IPS-15b (cell line): ENCODE data around the gene RHOH.

Source experiments
- H3K27me3 ChIP-seq: one replicate; pipeline ENCODE4 v1.6.1; 2013; ENCODE audit warnings: low read length; ENCODE audit not compliant: control insufficient read depth, insufficient read depth
- H3K36me3 ChIP-seq: one replicate; pipeline ENCODE4 v1.6.1; 2013; ENCODE audit warnings: low read length; ENCODE audit not compliant: control insufficient read depth, insufficient read depth
- H3K4me1 ChIP-seq: one replicate; pipeline ENCODE4 v1.6.1; 2013; ENCODE audit warnings: mild to moderate bottlenecking, low read length; ENCODE audit not compliant: control insufficient read depth, insufficient read depth
- H3K4me3 ChIP-seq: one replicate; pipeline ENCODE4 v1.5.1; 2013; ENCODE audit warnings: low read depth, low read length
- H3K9ac ChIP-seq: one replicate; pipeline ENCODE4 v1.6.1; 2013; ENCODE audit warnings: low read depth, mild to moderate bottlenecking, low read length
- H3K9me3 ChIP-seq: one replicate; pipeline ENCODE4 v1.6.1; 2013; ENCODE audit warnings: mild to moderate bottlenecking, low read length; ENCODE audit not compliant: control insufficient read depth, insufficient read depth

RHOH gene

GRCh38 chr4:40246011-40246900, 49.4 kb downstream of the RHOH start:
- H3K9me3 ChIP-seq = no peaks in the 10 kb centered on the region
- H3K36me3 ChIP-seq = no peaks in the 10 kb centered on the region
- no peaks in the 10 kb centered on the region for H3K27me3 ChIP-seq
- H3K4me1 ChIP-seq = no peaks in the 10 kb centered on the region
- no peak overlapping the region for H3K4me3 ChIP-seq
- H3K9ac ChIP-seq = no peak overlapping the region

- Histone ChIP-seq H3K36me3 (no peaks in the 10 kb centered on the region), H3K4me3 (no peak overlapping the region), H3K4me1 (no peaks in the 10 kb centered on the region), H3K27me3 (no peaks in the 10 kb centered on the region), H3K9me3 (no peaks in the 10 kb centered on the region), H3K9ac (no peak overlapping the region)
Measured at GRCh38 chr4:40246938-40247337, 50.1 kb downstream of the RHOH start.

- H3K36me3 ChIP-seq = no peaks in the 10 kb centered on the region
- no peaks in the 10 kb centered on the region for H3K27me3 ChIP-seq
- H3K9ac ChIP-seq = no peak overlapping the region
- no peaks in the 10 kb centered on the region for H3K4me1 ChIP-seq
- H3K9me3 ChIP-seq = no peaks in the 10 kb centered on the region
- no peak overlapping the region for H3K4me3 ChIP-seq
Measured at GRCh38 chr4:40247350-40247749, 50.5 kb downstream of the RHOH start.

- Histone ChIP-seq H3K36me3 (no peaks in the 10 kb centered on the region), H3K9ac (no peak overlapping the region), H3K9me3 (no peaks in the 10 kb centered on the region), H3K4me1 (no peaks in the 10 kb centered on the region), H3K4me3 (no peak overlapping the region), H3K27me3 (no peaks in the 10 kb centered on the region)
Measured at GRCh38 chr4:40251366-40251765, 54.5 kb downstream of the RHOH start.

- Histone ChIP-seq H3K27me3 (no peaks in the 10 kb centered on the region), H3K4me1 (no peaks in the 10 kb centered on the region), H3K9me3 (no peaks in the 10 kb centered on the region), H3K9ac (no peak overlapping the region), H3K36me3 (no peaks in the 10 kb centered on the region), H3K4me3 (no peak overlapping the region)
Measured at GRCh38 chr4:40253906-40254305, 57.1 kb downstream of the RHOH start.

GRCh38 chr4:40254608-40255392, 58.0 kb downstream of the RHOH start:
- no peaks in the 10 kb centered on the region for H3K4me1 ChIP-seq

GRCh38 chr4:40255393-40256281, 58.8 kb downstream of the RHOH start:
- Histone ChIP-seq H3K9me3 (no peaks in the 10 kb centered on the region), H3K4me1 (no peaks in the 10 kb centered on the region), H3K4me3 (no peak overlapping the region), H3K36me3 (no peaks in the 10 kb centered on the region), H3K9ac (no peak overlapping the region), H3K27me3 (no peaks in the 10 kb centered on the region)

More at GRCh38 chr4:40254608-40255392, 58.0 kb downstream of the RHOH start:
- Histone ChIP-seq H3K9ac (no peak overlapping the region), H3K36me3 (no peaks in the 10 kb centered on the region), H3K9me3 (no peaks in the 10 kb centered on the region), H3K27me3 (no peaks in the 10 kb centered on the region), H3K4me3 (no peak overlapping the region)

GRCh38 chr4:40256329-40256728, 59.5 kb downstream of the RHOH start:
- H3K4me3 ChIP-seq = no peak overlapping the region

GRCh38 chr4:40256817-40257216, 60.0 kb downstream of the RHOH start:
- no peaks in the 10 kb centered on the region for H3K9me3 ChIP-seq
- H3K4me1 ChIP-seq = peaks cover 2% of the 10 kb centered on the region
- no peak overlapping the region for H3K9ac ChIP-seq
- H3K36me3 ChIP-seq = no peaks in the 10 kb centered on the region
- H3K4me3 ChIP-seq = no peak overlapping the region
- no peaks in the 10 kb centered on the region for H3K27me3 ChIP-seq

More at GRCh38 chr4:40256329-40256728, 59.5 kb downstream of the RHOH start:
- H3K27me3 ChIP-seq = no peaks in the 10 kb centered on the region
- H3K36me3 ChIP-seq = no peaks in the 10 kb centered on the region
- H3K4me1 ChIP-seq = peaks cover under 1% of the 10 kb centered on the region
- H3K9ac ChIP-seq = no peak overlapping the region
- no peaks in the 10 kb centered on the region for H3K9me3 ChIP-seq

- H3K36me3 ChIP-seq = no peaks in the 10 kb centered on the region
- peaks cover 2% of the 10 kb centered on the region for H3K4me1 ChIP-seq
- H3K27me3 ChIP-seq = no peaks in the 10 kb centered on the region
- no peaks in the 10 kb centered on the region for H3K9me3 ChIP-seq
- H3K9ac ChIP-seq = no peak overlapping the region
- no peak overlapping the region for H3K4me3 ChIP-seq
Measured at GRCh38 chr4:40258627-40259026, 61.8 kb downstream of the RHOH start.
